ENCODE data around the gene ELOVL5. TPM values are rescaled to one million over a fixed set of nuclear protein-coding genes. Genes with fewer than 3 reads are reported as not detected.

The ELOVL5 gene
- total RNA-seq, 4 donors from 2014 or later: 39.7 to 84.2 (median 57.4) TPM

- H3K36me3 ChIP-seq: no peaks in the 10 kb centered on the region
- no peak overlapping the region for H3K4me3 ChIP-seq
- TF ChIP-seq EP300 (IDR thresholded peaks at IDR 0.05): no peak
- no peak for DNase-seq (ENCODE audit: low spot score in 2 of 2)
- no peaks in the 10 kb centered on the region for H3K9me3 ChIP-seq
- H3K27me3 ChIP-seq: no peaks in the 10 kb centered on the region
- peaks cover 4% of the 10 kb centered on the region for H3K4me1 ChIP-seq
- WGBS: 76% methylated on average over 12 of the region's 12 CpGs
- no peak overlapping the region for H3K27ac ChIP-seq
Observed at GRCh38 chr6:53335224-53335994, 13.3 kb downstream of the ELOVL5 start.

- TF ChIP-seq EP300 (IDR thresholded peaks at IDR 0.05): no peak
- TF ChIP-seq POLR2A (IDR thresholded peaks at IDR 0.05): no peak
- TF ChIP-seq POLR2AphosphoS5 (IDR thresholded peaks at IDR 0.05): no peak
- no peak for TF ChIP-seq CTCF (IDR thresholded peaks at IDR 0.05)
Observed at GRCh38 chr6:53333439-53334408, 15.0 kb downstream of the ELOVL5 start.

GRCh38 chr6:53331678-53332077 lies 17.1 kb downstream of the ELOVL5 start:
- TF ChIP-seq EP300 (IDR thresholded peaks at IDR 0.05): no peak
- no peak for TF ChIP-seq CTCF (IDR thresholded peaks at IDR 0.05)
- WGBS: 72% methylated on average over 2 of the region's 2 CpGs
- H3K4me1 ChIP-seq: peaks cover 24% of the 10 kb centered on the region

More at GRCh38 chr6:53333439-53334408, 15.0 kb downstream of the ELOVL5 start:
- Histone ChIP-seq H3K9me3 (no peaks in the 10 kb centered on the region), H3K4me3 (no peak overlapping the region), H3K27me3 (no peaks in the 10 kb centered on the region), H3K27ac (no peak overlapping the region), H3K4me1 (peaks cover 6% of the 10 kb centered on the region), H3K36me3 (no peaks in the 10 kb centered on the region)
- WGBS: 72% methylated on average over 5 of the region's 5 CpGs
- no peak for DNase-seq (ENCODE audit: low spot score in 2 of 2)

GRCh38 chr6:53330137-53330536 lies 18.6 kb downstream of the ELOVL5 start:
- no peaks in the 10 kb centered on the region for H3K9me3 ChIP-seq
- TF ChIP-seq POLR2A (IDR thresholded peaks at IDR 0.05) (no peak), EP300 (IDR thresholded peaks at IDR 0.05) (no peak), CTCF (IDR thresholded peaks at IDR 0.05) (no peak), POLR2AphosphoS5 (IDR thresholded peaks at IDR 0.05) (no peak)
- H3K36me3 ChIP-seq: no peaks in the 10 kb centered on the region
- 81% methylated on average over 1 of the region's 1 CpG for whole genome bisulfite sequencing
- no peak for DNase-seq (ENCODE audit: low spot score in 2 of 2)
- H3K4me1 ChIP-seq: peaks cover 35% of the 10 kb centered on the region
- no peaks in the 10 kb centered on the region for H3K27me3 ChIP-seq
- no peak overlapping the region for H3K4me3 ChIP-seq
- H3K27ac ChIP-seq: no peak overlapping the region

More at GRCh38 chr6:53331678-53332077, 17.1 kb downstream of the ELOVL5 start:
- H3K27me3 ChIP-seq: no peaks in the 10 kb centered on the region
- H3K9me3 ChIP-seq: no peaks in the 10 kb centered on the region
- no peak overlapping the region for H3K27ac ChIP-seq
- DNase-seq (ENCODE audit: low spot score in 2 of 2): no peak
- H3K4me3 ChIP-seq: no peak overlapping the region
- no peaks in the 10 kb centered on the region for H3K36me3 ChIP-seq

- DNase-seq (ENCODE audit: low spot score in 2 of 2): no peak
- no peak for TF ChIP-seq CTCF (IDR thresholded peaks at IDR 0.05)
- no peak for TF ChIP-seq EP300 (IDR thresholded peaks at IDR 0.05)
- no peak for TF ChIP-seq POLR2AphosphoS5 (IDR thresholded peaks at IDR 0.05)
- TF ChIP-seq POLR2A (IDR thresholded peaks at IDR 0.05): no peak
- H3K27me3 ChIP-seq: no peaks in the 10 kb centered on the region
- H3K4me3 ChIP-seq: no peak overlapping the region
- no peaks in the 10 kb centered on the region for H3K36me3 ChIP-seq
- no peak overlapping the region for H3K27ac ChIP-seq
- H3K9me3 ChIP-seq: no peaks in the 10 kb centered on the region
- H3K4me1 ChIP-seq: peaks cover 37% of the 10 kb centered on the region
Observed at GRCh38 chr6:53328375-53328774, 20.4 kb downstream of the ELOVL5 start.
